ENCODE measurements around the gene GIPC2.

The GIPC2 gene

DNA sequence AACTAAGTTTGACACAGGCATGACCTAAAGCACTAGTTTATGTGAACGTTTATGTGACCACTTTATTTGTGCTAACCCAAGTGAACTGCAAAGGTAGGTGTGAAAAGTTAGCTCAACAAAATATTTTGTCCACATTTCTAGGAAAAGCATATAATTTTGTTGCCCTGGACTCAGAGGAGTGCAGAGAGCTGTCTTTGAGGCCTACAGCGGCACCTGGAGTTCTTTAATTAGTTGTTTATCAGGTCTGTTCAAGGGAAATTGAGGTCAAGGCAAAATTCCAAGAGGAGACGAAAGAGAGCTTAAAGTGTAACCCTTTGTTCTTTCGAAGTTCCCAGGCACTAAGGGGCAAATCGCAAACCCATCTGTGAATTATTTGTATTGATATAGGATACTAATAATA, 1.3 kb downstream of the GIPC2 start:
- H3K4me3 ChIP-seq (replicated peaks; ENCODE audit: insufficient read depth, low read length): no peak overlapping the region
- no peak for DNase-seq (ENCODE audit: low read depth in 1 of 2, low spot score in 1 of 2)
- H3K27ac ChIP-seq (replicated peaks): no peak overlapping the region
- TF ChIP-seq, protein P1, sequence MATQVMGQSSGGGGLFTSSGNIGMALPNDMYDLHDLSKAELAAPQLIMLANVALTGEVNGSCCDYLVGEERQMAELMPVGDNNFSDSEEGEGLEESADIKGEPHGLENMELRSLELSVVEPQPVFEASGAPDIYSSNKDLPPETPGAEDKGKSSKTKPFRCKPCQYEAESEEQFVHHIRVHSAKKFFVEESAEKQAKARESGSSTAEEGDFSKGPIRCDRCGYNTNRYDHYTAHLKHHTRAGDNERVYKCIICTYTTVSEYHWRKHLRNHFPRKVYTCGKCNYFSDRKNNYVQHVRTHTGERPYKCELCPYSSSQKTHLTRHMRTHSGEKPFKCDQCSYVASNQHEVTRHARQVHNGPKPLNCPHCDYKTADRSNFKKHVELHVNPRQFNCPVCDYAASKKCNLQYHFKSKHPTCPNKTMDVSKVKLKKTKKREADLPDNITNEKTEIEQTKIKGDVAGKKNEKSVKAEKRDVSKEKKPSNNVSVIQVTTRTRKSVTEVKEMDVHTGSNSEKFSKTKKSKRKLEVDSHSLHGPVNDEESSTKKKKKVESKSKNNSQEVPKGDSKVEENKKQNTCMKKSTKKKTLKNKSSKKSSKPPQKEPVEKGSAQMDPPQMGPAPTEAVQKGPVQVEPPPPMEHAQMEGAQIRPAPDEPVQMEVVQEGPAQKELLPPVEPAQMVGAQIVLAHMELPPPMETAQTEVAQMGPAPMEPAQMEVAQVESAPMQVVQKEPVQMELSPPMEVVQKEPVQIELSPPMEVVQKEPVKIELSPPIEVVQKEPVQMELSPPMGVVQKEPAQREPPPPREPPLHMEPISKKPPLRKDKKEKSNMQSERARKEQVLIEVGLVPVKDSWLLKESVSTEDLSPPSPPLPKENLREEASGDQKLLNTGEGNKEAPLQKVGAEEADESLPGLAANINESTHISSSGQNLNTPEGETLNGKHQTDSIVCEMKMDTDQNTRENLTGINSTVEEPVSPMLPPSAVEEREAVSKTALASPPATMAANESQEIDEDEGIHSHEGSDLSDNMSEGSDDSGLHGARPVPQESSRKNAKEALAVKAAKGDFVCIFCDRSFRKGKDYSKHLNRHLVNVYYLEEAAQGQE (IDR thresholded peaks at IDR 0.05; ENCODE audit: insufficient replicate concordance, low read depth): no peak
- TF ChIP-seq SPI1 (IDR thresholded peaks at IDR 0.05; ENCODE audit: borderline replicate concordance, low read depth) (no peak), GABPA (IDR thresholded peaks at IDR 0.05; ENCODE audit: low read depth) (no peak), CTCF (IDR thresholded peaks at IDR 0.05; ENCODE audit: insufficient read depth, low read length) (no peak), POLR2AphosphoS5 (IDR thresholded peaks at IDR 0.05; ENCODE audit: low read depth) (no peak)
- peaks cover 31% of the 10 kb centered on the region for H3K27me3 ChIP-seq (ENCODE audit: insufficient read depth, poor library complexity, severe bottlenecking)

- H3K27ac ChIP-seq (replicated peaks): no peak overlapping the region
- H3K27me3 ChIP-seq (ENCODE audit: insufficient read depth, poor library complexity, severe bottlenecking): peaks cover 31% of the 10 kb centered on the region
- H3K4me3 ChIP-seq (replicated peaks; ENCODE audit: insufficient read depth, low read length): no peak overlapping the region
- TF ChIP-seq GABPA (IDR thresholded peaks at IDR 0.05; ENCODE audit: low read depth) (no peak), CTCF (IDR thresholded peaks at IDR 0.05; ENCODE audit: insufficient read depth, low read length) (no peak), SPI1 (IDR thresholded peaks at IDR 0.05; ENCODE audit: borderline replicate concordance, low read depth) (no peak), POLR2AphosphoS5 (IDR thresholded peaks at IDR 0.05; ENCODE audit: low read depth) (no peak)
- TF ChIP-seq, protein P1 (IDR thresholded peaks at IDR 0.05; ENCODE audit: insufficient replicate concordance, low read depth): no peak
- no peak for DNase-seq (ENCODE audit: low read depth in 1 of 2, low spot score in 1 of 2)
These were observed 1.9 kb downstream of the GIPC2 start for GRCh38 chr1:78047631-78048030.

- DNase-seq (ENCODE audit: low read depth in 1 of 2, low spot score in 1 of 2): no peak
- no peak for TF ChIP-seq CTCF (IDR thresholded peaks at IDR 0.05; ENCODE audit: insufficient read depth, low read length)
- TF ChIP-seq, protein P1 (IDR thresholded peaks at IDR 0.05; ENCODE audit: insufficient replicate concordance, low read depth): no peak
- TF ChIP-seq SPI1 (IDR thresholded peaks at IDR 0.05; ENCODE audit: borderline replicate concordance, low read depth): no peak
- TF ChIP-seq POLR2AphosphoS5 (IDR thresholded peaks at IDR 0.05; ENCODE audit: low read depth): no peak
- no peak for TF ChIP-seq GABPA (IDR thresholded peaks at IDR 0.05; ENCODE audit: low read depth)
- peaks cover 31% of the 10 kb centered on the region for H3K27me3 ChIP-seq (ENCODE audit: insufficient read depth, poor library complexity, severe bottlenecking)
- H3K27ac ChIP-seq (replicated peaks): no peak overlapping the region
- no peak overlapping the region for H3K4me3 ChIP-seq (replicated peaks; ENCODE audit: insufficient read depth, low read length)
These were observed 2.7 kb downstream of the GIPC2 start for GRCh38 chr1:78048446-78048845.
